HG02884 (cell line): ENCODE data around the gene IER5L.
"Not testable (repeated sequence)": the region's sequence is repeated elsewhere in the genome, so short reads cannot be mapped to it uniquely, and the experiment has no call there.

Experiments
- ATAC-seq: cut with Tn5 transposase; IDR thresholded peaks from one replicate; pipeline ENCODE4 v1.9.1; 2021; ENCODE audit warnings: mild to moderate bottlenecking, moderate library complexity; ENCODE audit not compliant: unreplicated experiment

Gene IER5L

DNA sequence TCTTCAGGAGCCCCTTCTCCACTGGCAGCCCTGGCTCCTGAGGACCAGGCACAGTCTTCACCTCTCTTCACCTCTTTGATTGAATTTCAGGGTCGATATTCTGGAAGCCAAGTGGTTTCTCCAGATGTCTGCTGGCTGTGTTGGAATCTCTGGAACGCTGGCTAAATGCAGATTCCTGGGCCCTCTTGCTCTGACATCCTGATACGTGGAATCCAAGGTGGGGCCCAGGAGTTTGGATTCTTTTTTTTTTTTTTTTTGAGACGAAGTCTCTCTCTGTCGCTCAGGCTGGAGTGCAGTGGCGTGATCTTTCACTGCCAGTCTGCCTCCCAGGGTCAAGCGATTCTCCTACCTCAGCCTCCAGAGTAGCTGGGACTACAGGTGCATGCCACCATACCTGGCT lies 26.8 kb upstream of the IER5L start:
- no peak for ATAC-seq

DNA sequence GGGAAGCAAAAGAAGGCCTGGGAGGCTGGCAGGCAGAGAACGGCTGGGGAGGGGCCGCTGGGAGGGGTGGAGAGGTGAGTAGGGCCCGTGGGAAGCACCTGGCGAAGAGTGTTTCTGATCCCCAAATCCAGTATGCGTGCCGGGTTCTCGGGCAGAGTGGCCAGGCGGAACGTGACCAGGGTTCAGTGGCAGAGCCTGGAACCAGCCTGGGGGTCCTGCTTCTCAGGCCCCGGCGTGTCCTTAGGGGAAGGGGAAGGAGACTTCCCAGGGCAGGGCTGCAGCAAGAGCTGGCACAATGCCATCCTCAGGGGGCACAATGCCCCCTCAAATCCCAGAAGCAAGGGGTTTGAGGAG lies 25.5 kb upstream of the IER5L start:
- no peak for ATAC-seq

DNA sequence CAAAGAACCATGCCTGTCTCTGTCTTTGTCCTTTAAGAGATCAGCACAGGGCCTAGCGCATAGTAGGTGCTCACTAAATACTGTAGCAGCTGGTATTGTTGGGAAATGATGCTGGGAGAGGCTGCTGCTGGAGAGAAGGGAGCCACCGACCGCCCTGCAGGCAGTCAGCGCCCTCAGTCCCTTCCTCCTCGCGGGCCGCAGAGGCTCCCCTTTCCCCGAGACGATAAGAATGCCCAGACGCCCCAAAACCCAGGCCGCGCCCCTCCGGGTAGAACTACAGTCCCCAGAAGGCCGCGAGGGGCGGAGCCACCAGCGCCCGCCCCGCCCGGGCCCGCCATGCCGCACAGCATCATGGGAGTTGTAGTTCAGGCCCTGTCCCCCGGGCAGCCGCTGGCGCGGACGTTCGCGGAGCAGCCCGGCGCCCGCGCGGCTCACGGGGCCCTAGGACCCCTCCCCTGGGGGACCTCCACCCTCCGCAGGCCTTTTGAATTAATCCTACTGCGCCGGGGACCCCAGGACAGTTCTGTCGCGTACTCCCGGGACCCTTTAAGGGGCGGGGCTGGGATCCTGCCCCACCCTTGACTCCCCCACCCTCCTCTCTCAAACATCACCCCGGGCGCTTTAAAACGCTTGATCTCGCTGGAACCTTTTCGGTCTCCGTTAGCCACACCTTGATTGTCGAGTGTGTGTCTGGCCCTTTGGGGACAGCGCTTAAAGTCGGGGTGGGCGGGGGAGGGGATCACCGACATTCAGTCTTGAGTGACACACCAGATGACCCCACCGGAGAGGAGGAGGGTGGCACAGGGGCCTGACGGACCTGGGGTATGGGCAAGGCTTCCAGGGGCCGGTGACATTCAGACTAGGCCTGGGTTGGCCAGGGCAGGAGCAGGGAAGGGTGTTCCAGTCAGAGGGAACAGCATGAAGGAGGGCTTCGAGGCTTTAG lies 24.8 kb upstream of the IER5L start:
- peak; percentile 69 for ATAC-seq

DNA sequence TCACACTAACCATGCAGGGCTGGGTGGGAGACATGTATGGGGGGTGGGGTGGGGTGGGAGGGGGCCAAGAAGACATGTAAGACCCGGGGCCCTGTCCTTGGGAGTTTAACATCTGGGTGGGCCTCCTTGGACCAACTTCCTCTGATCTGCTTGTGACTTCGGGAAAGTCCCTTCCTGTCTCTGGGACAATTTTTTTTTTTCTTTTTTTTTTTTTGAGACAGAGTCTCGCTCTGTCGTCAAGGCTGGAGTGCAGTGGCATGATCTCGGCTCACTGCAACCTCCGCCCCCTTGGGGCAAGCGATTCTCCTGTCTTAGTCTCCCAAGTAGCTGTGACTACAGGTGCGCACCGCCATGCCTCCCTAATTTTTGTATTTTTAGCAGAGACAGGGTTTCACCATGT lies 23.8 kb upstream of the IER5L start:
- ATAC-seq: no peak

DNA sequence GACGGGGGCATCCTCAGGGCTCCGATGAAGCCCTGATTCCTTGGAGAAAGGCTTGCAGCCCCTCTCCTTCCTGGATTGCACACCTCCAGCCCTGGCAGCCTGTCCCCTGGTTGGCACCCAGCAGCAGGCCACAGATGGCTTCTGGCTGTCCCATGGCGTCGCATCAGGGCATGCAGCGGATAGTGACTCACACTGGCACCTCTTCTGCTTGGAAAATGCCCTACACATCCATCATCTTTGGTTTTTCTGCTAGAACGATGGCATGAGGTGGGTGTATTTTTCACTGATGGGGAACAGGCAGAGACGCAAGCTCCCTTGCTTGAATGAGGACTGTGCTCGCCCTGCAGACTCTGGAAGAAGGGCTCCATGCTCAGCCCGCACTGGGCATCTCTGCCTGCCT lies 23.2 kb upstream of the IER5L start:
- no peak for ATAC-seq

DNA sequence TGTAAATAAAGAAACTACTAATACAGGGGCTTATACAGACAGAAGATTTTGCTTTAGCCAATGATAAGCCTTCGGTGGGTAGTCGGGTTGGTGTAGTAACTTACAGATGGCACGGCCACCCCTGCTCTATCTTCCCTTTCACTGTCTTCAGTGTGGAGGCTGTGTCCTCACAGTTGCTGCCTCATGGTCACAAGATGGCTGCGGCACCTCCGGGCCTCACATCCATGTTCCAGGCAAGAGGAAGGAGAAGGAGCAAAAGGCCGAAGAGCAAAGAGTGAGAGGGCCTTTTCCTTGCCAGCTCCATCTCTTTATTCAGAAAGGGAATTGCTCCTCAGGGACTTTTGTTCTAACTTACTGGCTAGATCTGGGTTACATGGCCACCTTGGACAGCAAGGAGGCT lies 22.2 kb upstream of the IER5L start:
- ATAC-seq: no peak

DNA sequence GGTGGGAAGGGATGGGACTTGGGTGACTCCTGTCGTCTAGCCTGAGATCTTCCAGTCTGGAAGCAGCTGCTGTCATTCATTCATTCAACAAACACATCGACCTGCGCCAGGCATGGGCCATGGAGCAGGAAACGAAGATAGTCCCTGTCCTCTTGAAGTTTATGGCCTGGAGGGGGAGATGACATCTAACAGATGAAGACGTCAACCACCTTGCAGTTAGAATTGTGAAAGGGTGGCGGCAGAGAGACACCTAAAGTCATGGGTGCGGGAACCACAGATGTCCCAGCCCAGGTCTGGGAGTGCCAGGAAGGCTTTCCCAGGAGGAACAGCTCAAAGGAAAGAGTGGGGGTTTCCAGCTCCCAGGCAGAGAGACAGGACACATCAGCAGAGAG lies 21.0 kb upstream of the IER5L start:
- no peak for ATAC-seq

DNA sequence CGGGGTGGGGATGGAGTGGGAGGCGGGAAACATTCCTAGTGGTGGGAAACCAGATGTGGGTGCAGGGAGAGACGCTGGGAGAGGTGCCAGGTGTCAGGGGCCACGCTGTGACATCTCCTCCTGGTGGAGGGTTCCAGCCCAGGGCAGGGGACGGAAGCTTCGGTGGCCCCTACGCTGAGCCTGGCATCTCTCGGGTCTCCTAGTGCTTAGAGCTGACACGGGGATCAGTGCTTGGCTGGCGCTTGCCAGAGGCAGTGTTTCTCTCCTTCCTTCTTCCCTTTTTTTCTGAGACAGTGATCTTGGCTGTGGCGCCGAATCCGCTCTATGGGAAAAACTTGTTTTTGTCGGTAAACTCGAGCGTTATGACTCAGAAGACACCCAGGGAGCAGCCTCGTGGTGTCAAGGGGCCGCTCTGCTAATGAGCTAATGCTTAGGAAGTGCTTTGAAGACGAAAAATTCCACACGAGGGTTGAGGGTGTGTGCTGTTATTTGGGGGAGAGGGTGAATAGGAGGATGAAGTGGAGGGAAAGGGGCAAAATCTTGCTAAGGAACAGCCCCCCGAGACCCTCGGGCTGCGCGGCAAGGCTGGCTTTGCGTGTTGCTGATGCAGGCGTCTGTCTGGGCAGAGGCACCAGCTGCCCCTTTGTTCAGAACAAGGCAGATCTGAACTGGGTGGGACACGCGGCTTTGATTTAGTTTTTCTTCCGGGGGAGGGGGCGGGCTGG lies 20.4 kb upstream of the IER5L start:
- ATAC-seq: no peak

DNA sequence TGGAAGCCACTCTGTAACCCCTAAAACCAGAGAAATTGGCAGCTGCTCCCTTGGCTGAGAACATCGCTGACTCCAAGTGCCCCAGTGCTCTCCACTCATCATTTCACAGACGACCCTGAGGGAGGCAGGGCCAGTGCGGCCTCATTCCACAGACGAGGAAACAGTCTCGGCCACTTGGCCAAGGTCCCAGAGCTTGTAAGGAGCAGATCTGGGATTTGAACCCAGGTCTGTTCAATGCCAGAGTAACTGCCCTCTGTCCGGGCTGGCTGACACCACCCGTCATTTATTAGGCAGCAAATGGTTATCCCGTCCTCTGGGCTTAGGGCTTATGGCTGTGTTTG lies 19.9 kb upstream of the IER5L start:
- no peak for ATAC-seq

DNA sequence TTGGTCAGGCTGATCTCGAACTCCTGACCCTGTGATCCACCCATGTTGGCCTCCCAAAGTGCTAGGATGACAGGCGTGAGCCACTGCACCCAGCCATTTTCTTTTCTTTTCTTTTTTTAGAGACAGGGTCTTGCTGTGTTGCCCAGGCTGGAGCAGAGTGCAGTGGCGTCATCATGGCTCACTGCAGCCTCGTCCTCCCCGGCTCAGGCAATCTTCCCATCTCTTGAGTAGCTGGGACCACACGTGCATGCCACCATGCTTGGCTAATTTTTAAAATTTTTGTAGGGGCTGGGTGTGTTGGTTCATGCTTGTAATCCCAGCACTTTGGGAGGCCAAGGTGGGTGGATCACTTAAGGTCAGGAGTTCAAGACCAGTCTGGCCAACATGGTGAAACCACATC lies 19.0 kb upstream of the IER5L start:
- not testable (repeated sequence) for ATAC-seq

DNA sequence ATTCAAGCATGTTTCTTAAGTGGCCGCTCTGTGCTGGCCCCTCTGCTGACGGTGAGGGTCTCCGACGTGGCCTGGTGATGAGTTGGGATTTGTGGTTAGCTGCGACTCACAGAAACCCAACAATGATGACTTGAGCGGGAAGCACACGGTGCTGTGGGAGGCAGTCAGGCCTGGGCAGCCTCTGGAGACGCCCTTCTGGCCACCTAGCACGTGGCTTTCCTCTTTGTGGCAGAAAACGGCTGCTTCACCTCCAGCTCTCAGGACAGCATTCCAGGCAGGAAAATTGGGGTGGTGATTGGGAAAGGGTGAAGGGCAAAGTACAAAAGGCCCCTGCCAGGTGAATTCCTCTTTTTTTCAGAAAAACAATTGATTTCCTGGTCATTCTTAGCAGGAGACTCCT lies 17.5 kb upstream of the IER5L start:
- no peak for ATAC-seq

DNA sequence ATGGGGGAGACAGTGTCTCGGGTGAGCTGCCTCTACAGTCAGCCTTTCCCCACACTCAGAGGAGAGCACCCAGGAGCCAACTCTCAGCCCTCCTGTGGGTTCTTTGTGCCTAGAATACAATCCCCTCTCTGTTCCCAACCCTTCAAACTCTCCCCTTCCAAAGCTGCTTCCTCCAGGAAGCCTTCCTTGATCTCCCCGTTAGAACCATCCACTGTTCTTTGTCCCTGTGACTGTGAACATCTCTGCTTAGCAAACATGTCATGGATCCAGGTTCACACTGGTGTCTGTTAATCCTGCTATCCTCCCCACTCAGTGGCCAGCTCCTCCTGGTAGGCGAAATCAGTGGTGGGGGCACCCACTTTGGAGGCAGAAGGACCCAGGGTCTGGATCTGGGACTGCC lies 16.2 kb upstream of the IER5L start:
- ATAC-seq: no peak

DNA sequence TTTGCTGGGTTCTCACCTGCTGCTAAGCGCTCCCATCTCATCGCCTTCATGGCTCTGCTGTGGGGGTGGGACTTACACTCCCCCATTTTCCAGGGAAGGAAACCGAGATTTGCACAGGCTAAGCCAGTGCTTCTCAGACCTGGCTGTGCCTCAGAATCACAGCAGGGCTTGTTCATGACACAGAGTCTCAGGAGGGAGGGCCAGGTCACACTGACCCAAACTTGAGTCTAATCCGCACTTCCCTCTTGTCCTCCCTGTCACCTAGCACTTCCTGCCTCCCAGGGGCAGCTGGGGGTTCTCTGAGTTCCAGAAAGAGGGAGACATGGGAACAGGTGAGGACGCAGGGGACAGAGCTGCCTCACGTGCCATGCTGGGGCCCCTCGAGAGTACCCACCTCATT lies 15.6 kb upstream of the IER5L start:
- ATAC-seq: no peak

DNA sequence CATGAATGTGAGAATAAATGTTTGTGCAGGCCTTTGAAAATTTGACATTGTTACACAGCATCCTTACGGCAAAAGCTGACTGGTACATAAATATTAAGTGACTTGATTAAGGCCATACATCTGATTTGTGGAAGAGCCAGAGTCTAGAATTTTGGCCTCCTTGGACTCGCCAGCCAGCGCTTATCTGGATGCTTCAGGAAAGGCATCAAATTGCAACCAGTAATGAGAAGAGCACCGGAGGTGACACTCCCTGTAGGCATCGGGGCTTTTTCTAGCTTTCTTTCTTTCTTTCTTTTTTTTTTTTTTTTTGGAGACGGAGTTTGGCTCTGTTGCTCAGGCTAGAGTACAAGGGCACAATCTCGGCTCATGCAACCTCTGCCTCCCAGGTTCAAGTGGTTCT lies 13.2 kb upstream of the IER5L start:
- no peak for ATAC-seq

DNA sequence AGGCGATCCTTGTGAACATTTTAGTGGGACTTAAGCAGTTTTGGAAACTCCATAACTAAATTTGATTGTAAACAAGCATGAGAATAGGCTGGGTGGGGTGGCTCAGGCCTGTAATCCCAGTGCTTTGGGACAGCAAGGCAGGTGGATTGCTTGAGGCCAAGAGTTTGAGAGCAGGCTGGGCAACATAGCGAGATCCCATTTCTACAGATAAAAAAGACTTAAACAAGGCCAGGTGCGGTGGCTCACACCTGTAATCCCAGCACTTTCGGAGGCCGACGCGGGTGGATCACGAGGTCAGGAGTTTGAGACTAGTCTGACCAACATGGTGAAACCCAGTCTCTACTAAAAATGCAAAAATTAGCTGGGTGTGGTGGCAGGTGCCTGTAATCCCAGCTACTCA lies 11.9 kb upstream of the IER5L start:
- ATAC-seq: not testable (repeated sequence)

DNA sequence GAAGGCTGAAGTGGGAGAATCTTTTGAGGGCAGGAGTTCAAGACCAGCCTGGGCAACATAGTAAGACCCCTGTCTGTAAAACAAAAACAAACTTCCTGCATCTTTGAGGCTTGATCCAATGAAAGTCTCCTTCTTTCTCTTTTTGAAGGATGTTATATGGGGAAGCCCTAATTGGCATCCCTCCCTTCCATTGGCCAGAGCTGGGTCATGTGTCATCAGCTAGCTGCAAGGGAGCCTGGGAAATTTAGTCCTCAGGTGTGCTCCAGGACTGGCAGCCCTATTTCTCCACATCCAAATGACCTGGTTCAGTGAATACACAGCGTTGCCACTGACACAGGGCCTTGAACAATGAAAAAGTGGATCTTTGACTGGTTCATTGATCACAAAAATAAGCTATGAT lies 9.0 kb upstream of the IER5L start:
- ATAC-seq: no peak

DNA sequence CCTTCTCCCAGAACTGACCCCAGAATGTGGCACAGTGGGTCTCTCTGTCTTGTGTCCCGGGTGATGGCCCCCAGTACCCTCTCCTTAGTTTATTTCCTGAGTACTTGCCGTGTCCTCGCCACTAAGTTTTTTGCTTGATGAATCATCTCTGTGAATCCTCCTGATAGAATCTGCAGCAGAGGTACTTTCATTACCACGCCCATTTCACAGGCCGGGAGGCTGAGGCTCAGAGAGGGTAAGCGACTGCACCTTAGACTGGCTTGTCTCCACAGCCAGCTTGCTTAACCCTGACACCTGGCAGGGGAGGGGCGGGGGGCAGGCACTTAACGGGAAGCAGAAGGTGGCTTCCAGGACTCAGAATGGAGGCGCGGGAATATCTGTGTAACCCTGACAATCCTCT lies 7.9 kb upstream of the IER5L start:
- ATAC-seq: no peak

DNA sequence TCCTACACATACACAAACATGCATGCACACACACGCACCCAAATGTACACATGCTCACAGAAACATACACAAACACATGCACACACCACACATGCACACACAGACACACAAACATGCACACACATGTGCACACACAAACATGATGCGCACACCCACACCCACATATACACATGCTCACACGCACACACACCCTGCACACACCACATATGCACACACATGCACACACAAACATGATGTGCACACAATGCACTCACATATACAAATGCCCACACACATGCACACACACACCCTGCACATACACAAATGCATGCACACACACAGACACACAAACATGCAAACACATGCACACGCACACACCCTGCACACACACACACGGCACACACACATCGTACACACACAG lies 7.3 kb upstream of the IER5L start:
- ATAC-seq: no peak

DNA sequence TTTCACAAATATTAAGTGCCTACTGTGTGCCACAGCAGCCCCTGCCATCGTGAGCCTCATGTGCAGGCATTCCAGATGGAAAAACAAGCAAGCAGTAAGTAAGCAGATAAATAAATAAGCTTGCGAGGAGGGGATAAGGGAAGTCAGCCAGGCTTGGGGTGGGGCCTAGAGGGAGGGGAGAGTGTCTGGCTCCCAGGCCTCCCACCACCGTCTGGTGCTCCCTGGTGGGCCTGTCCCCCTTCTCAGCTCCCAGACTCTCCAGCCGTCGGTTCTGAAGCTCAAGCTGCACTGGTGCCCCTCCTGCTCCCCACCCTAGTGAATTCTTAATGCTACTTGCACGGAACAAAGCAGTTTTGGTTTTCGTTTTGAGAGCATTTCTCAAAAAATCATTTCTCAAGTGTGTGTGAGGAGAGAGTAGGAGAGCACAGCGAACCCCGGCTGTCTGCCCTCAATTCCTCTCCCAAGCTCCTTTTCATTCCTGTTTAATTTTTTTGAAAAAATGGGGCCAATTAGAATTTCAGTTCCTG lies 6.6 kb upstream of the IER5L start:
- ATAC-seq: no peak

DNA sequence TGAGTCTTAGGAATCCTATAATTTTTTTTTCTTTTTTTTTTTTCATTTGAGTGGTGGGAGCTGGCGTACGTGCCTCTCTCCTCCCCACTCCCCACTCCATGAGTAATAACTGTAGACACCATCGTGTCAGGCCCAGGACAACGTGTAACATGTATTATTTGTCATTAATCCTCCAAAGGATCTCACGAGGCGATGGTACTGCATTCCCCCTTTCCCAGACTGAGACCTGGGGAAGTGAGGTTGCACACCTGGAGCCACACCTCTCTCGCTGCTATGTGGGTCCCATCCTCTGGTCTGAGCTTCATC lies 6.1 kb upstream of the IER5L start:
- ATAC-seq: no peak

DNA sequence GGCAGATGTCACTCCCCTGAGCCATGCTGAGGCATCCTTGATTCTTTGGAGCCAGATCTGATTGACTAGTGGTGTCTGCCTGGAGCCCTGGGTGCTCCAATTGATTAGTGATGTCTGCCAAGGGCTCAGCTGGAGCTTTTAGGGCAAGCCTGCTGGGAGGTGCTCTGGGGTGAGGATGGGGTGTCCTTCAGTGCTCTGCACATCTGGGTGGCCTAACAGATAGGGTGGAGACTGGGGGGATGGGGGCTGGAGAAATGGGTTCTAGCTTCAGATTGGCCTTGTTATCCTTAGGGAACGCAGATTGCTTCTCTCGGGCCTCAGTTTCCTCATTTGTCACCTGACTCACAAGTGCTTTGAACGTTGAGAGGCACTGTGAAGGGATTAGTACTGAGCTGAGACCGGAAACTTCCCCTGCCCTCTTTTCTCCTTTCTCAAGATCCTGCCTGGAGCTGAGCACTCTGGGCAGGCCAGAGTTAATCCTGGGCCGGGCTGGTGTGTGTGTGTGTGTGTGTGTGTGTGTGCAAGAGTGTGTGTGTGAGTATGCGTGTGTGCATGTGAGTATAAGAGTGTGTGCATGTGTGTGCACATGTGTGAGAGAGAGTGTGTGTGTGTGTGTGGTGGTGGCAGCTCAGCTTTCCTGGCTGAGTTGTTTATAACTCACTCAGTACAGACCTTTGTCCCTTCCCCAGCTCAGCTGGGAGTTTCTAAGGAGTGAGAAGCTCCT lies 5.6 kb upstream of the IER5L start:
- ATAC-seq: no peak
